GM12891 (cell line): ENCODE measurements around the gene CARD6.

Experiments used
- POLR2A ChIP-seq: IDR thresholded peaks from 2 replicates; pipeline ENCODE4 v1.6.1; 2011; ENCODE audit warnings: low read depth, low read length, control low read depth
- POLR2AphosphoS5 ChIP-seq: IDR thresholded peaks from 2 replicates; pipeline ENCODE4 v1.6.1; 2011; ENCODE audit warnings: low read depth, low read length, control low read depth

DNA sequence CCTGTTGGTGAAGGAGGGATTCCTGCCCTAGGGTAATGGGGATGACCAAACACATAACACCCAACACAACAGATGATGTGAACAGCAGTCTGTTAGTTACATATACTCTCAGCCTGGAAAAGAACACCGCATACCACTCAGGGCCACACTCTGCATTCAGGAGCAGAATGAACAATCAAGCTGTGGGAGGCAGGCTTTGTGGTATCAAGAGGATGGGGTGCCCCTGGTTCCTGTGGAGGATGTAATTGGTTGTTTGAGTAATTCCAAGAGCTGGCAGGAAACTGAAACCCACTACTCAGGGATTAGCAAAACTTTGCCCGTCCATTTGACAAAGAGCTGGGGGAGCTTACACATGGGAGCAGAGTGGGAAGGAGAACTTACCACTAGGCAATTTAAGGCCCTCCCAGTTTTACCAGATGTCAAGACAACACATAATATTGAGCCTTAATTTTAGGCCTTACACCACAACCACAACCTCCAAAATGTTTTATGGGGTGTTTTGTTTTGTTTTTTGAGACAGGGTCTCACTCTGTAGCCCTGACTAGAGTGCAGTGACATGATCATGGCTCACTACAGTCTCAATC is 27.4 kb upstream of the CARD6 start:
- TF ChIP-seq POLR2A (no peak), POLR2AphosphoS5 (no peak)
